ENCODE data around the gene NOSTRIN.

GRCh38 chr2:168889635-168890005, 87.2 kb downstream of the NOSTRIN start:
- TF ChIP-seq SUZ12 (IDR thresholded peaks at IDR 0.05; ENCODE audit: extremely low read depth, insufficient read depth, insufficient read length) (no peak), YY1 (IDR thresholded peaks at IDR 0.05; ENCODE audit: insufficient read depth, insufficient read length) (no peak)

All from NT2/D1 (cell line).